ENCODE results near the gene MGST2. TPM values are rescaled to one million over a fixed set of nuclear protein-coding genes. Genes with fewer than 3 reads are reported as not detected.

MGST2 gene
- total and polyA plus RNA-seq, 4 donors: 51.7 to 171 (median 60.1) TPM

GRCh38 chr4:139721789-139722188 lies 56.2 kb downstream of the MGST2 start:
- no peak for TF ChIP-seq CTCF (IDR thresholded peaks at IDR 0.05; ENCODE audit: control extremely low read depth, extremely low read depth)
- ATAC-seq (ENCODE audit: insufficient read depth, low FRiP score) (no peak), DNase-seq (no peak)
- 73 to 86% methylated on average over 4 of the region's 4 CpGs for WGBS, 2 donors
- H3K9me3 ChIP-seq (ENCODE audit: control insufficient read depth in 4 of 4, insufficient read depth in 3 of 4, low read length in 3 of 4): no peaks in the 10 kb centered on the region
- H3K36me3 ChIP-seq (ENCODE audit: control insufficient read depth in 4 of 4, insufficient read depth in 4 of 4, low read length in 4 of 4): peaks cover 0 to 26% (median 22%) of the 10 kb centered on the region in 4 donors
- no peak overlapping the region for H3K9ac ChIP-seq (ENCODE audit: insufficient read depth in 1 of 2, low read length in 2 of 2)
- no peaks in the 10 kb centered on the region for H3K27me3 ChIP-seq (ENCODE audit: control insufficient read depth in 3 of 3, insufficient read depth in 3 of 3, low read length in 2 of 3)
- no peak overlapping the region for H3K27ac ChIP-seq (ENCODE audit: low read depth in 1 of 2, low read length in 1 of 2)
- H3K4me1 ChIP-seq (ENCODE audit: control insufficient read depth in 5 of 5, insufficient read depth in 5 of 5, low read length in 5 of 5): peaks cover 0 to 6% (median 0%) of the 10 kb centered on the region in 5 donors
- no peak overlapping the region for H3K4me3 ChIP-seq

- H3K4me3 ChIP-seq: no peak overlapping the region
- ATAC-seq (ENCODE audit: insufficient read depth, low FRiP score) (no peak), DNase-seq (no peak)
- WGBS, 2 donors: 88 to 91% methylated on average over 2 of the region's 2 CpGs
- no peaks in the 10 kb centered on the region for H3K4me1 ChIP-seq (ENCODE audit: control insufficient read depth in 5 of 5, insufficient read depth in 5 of 5, low read length in 5 of 5)
- H3K27me3 ChIP-seq (ENCODE audit: control insufficient read depth in 3 of 3, insufficient read depth in 3 of 3, low read length in 2 of 3): no peaks in the 10 kb centered on the region
- no peak for TF ChIP-seq CTCF (IDR thresholded peaks at IDR 0.05; ENCODE audit: control extremely low read depth, extremely low read depth)
- H3K36me3 ChIP-seq (ENCODE audit: control insufficient read depth in 4 of 4, insufficient read depth in 4 of 4, low read length in 4 of 4): peaks cover 0 to 18% (median 12%) of the 10 kb centered on the region in 4 donors
- H3K9ac ChIP-seq (ENCODE audit: insufficient read depth in 1 of 2, low read length in 2 of 2): no peak overlapping the region
- no peak overlapping the region for H3K27ac ChIP-seq (ENCODE audit: low read depth in 1 of 2, low read length in 1 of 2)
- H3K9me3 ChIP-seq (ENCODE audit: control insufficient read depth in 4 of 4, insufficient read depth in 3 of 4, low read length in 3 of 4): no peaks in the 10 kb centered on the region
These were observed 59.6 kb downstream of the MGST2 start for GRCh38 chr4:139725236-139725635.

- no peak for DNase-seq
- Histone ChIP-seq H3K9me3 (ENCODE audit: control insufficient read depth in 4 of 4, insufficient read depth in 3 of 4, low read length in 3 of 4) (no peaks in the 10 kb centered on the region), H3K4me3 (no peak overlapping the region), H3K27me3 (ENCODE audit: control insufficient read depth in 3 of 3, insufficient read depth in 3 of 3, low read length in 2 of 3) (no peaks in the 10 kb centered on the region), H3K4me1 (ENCODE audit: control insufficient read depth in 5 of 5, insufficient read depth in 5 of 5, low read length in 5 of 5) (no peaks in the 10 kb centered on the region), H3K36me3 (ENCODE audit: control insufficient read depth in 4 of 4, insufficient read depth in 4 of 4, low read length in 4 of 4) (peaks cover 0 to 19% (median 14%) of the 10 kb centered on the region in 4 donors), H3K9ac (ENCODE audit: insufficient read depth in 1 of 2, low read length in 2 of 2) (no peak overlapping the region), H3K27ac (ENCODE audit: low read depth in 1 of 2, low read length in 1 of 2) (no peak overlapping the region)
- ATAC-seq (ENCODE audit: insufficient read depth, low FRiP score): no peak
- WGBS, 2 donors: 91 to 92% methylated on average over 3 of the region's 3 CpGs
- TF ChIP-seq CTCF (IDR thresholded peaks at IDR 0.05; ENCODE audit: control extremely low read depth, extremely low read depth): no peak
These were observed 61.0 kb downstream of the MGST2 start for GRCh38 chr4:139726615-139727014.

- 95 to 99% methylated on average over 4 of the region's 4 CpGs for WGBS, 2 donors
- H3K9me3 ChIP-seq (ENCODE audit: control insufficient read depth in 4 of 4, insufficient read depth in 3 of 4, low read length in 3 of 4): no peaks in the 10 kb centered on the region
- no peak overlapping the region for H3K27ac ChIP-seq (ENCODE audit: low read depth in 1 of 2, low read length in 1 of 2)
- no peaks in the 10 kb centered on the region for H3K27me3 ChIP-seq (ENCODE audit: control insufficient read depth in 3 of 3, insufficient read depth in 3 of 3, low read length in 2 of 3)
- no peak overlapping the region for H3K9ac ChIP-seq (ENCODE audit: insufficient read depth in 1 of 2, low read length in 2 of 2)
- peaks cover 0 to 19% (median 14%) of the 10 kb centered on the region in 4 donors for H3K36me3 ChIP-seq (ENCODE audit: control insufficient read depth in 4 of 4, insufficient read depth in 4 of 4, low read length in 4 of 4)
- TF ChIP-seq CTCF (IDR thresholded peaks at IDR 0.05; ENCODE audit: control extremely low read depth, extremely low read depth): no peak
- H3K4me1 ChIP-seq (ENCODE audit: control insufficient read depth in 5 of 5, insufficient read depth in 5 of 5, low read length in 5 of 5): peaks cover 0 to 5% (median 0%) of the 10 kb centered on the region in 5 donors
- DNase-seq (no peak), ATAC-seq (ENCODE audit: insufficient read depth, low FRiP score) (no peak)
- no peak overlapping the region for H3K4me3 ChIP-seq
These were observed 62.5 kb downstream of the MGST2 start for GRCh38 chr4:139728146-139728545.

All from lung (tissue), 12 donors.